ENCODE data around the gene ETFA. TPM values are rescaled to one million over a fixed set of nuclear protein-coding genes. Genes with fewer than 3 reads are reported as not detected.

ETFA gene
- polyA plus RNA-seq, 3 donors, result 62.1 to 178 (median 166) TPM

DNA sequence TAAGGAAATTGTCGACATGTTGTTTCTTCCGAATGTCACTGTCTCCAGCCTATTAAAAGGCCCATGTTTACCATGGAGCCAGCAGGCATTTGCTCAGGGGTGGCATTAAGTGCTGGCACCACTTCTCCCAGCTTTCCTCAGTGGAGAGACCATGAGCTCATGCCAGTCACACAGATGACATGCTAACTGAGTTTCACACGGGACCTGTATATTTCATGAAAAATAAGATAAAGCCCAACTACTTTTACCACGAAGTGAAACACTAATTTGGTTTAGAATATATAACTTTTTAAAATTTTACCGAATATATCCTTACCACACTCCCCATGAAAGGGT is 93.4 kb downstream of the ETFA start:
- Mint-ChIP-seq H3K27ac (no peak overlapping the region), H3K4me1 (no peaks in the 10 kb centered on the region), H3K27me3 (ENCODE audit: low read depth in 3 of 3) (peaks cover 0 to 2% (median 0%) of the 10 kb centered on the region in 3 donors), H3K9me3 (no peaks in the 10 kb centered on the region), H3K36me3 (peaks cover 53 to 78% of the 10 kb centered on the region in 2 donors), H3K4me3 (no peak overlapping the region)
- H3K4me1 ChIP-seq (ENCODE audit: control insufficient read depth in 1 of 2, insufficient read depth in 2 of 2, low read length in 2 of 2), result no peaks in the 10 kb centered on the region
- intact Hi-C loops (cut with micrococcal nuclease), result no loop called here
- H3K36me3 ChIP-seq (replicated peaks in 1 of 2; ENCODE audit: control insufficient read depth in 1 of 2, insufficient read depth in 2 of 2, low read length in 2 of 2), result peaks cover 38 to 82% of the 10 kb centered on the region in 2 donors
- peaks cover 14% of the 10 kb centered on the region for H4K20me1 ChIP-seq (ENCODE audit: insufficient read depth, low read length)
- H3K27ac ChIP-seq (ENCODE audit: low read depth in 1 of 2, low read length in 2 of 2), result no peak overlapping the region
- H2AFZ ChIP-seq (ENCODE audit: insufficient read depth, low read depth, low read length, poor library complexity, severe bottlenecking), result no peak overlapping the region
- H3K27me3 ChIP-seq (ENCODE audit: control insufficient read depth in 2 of 2, insufficient read depth in 2 of 2, low read length in 2 of 2), result no peaks in the 10 kb centered on the region
- H3K79me2 ChIP-seq (ENCODE audit: insufficient read depth, low read length), result no peaks in the 10 kb centered on the region
- TF ChIP-seq, protein P1, sequence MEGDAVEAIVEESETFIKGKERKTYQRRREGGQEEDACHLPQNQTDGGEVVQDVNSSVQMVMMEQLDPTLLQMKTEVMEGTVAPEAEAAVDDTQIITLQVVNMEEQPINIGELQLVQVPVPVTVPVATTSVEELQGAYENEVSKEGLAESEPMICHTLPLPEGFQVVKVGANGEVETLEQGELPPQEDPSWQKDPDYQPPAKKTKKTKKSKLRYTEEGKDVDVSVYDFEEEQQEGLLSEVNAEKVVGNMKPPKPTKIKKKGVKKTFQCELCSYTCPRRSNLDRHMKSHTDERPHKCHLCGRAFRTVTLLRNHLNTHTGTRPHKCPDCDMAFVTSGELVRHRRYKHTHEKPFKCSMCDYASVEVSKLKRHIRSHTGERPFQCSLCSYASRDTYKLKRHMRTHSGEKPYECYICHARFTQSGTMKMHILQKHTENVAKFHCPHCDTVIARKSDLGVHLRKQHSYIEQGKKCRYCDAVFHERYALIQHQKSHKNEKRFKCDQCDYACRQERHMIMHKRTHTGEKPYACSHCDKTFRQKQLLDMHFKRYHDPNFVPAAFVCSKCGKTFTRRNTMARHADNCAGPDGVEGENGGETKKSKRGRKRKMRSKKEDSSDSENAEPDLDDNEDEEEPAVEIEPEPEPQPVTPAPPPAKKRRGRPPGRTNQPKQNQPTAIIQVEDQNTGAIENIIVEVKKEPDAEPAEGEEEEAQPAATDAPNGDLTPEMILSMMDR (IDR thresholded peaks at IDR 0.05), result no peak
- no peaks in the 10 kb centered on the region for H3K9me3 ChIP-seq (replicated peaks in 1 of 2; ENCODE audit: control insufficient read depth in 1 of 2, insufficient read depth in 1 of 2, low read length in 2 of 2)
- WGBS (ENCODE audit: insufficient coverage), result 100% methylated on average over 1 of the region's 5 CpGs
- H3K9ac ChIP-seq (ENCODE audit: insufficient read depth, low read length, poor library complexity, severe bottlenecking), result no peak overlapping the region
- no peak overlapping the region for H3K4me2 ChIP-seq (replicated peaks; ENCODE audit: extremely low read depth, low read length, poor library complexity, severe bottlenecking)
- no peak for DNase-seq
- no peak overlapping the region for H3K4me3 ChIP-seq (replicated peaks in 1 of 3; ENCODE audit: low read depth in 2 of 3, low read length in 3 of 3)

DNA sequence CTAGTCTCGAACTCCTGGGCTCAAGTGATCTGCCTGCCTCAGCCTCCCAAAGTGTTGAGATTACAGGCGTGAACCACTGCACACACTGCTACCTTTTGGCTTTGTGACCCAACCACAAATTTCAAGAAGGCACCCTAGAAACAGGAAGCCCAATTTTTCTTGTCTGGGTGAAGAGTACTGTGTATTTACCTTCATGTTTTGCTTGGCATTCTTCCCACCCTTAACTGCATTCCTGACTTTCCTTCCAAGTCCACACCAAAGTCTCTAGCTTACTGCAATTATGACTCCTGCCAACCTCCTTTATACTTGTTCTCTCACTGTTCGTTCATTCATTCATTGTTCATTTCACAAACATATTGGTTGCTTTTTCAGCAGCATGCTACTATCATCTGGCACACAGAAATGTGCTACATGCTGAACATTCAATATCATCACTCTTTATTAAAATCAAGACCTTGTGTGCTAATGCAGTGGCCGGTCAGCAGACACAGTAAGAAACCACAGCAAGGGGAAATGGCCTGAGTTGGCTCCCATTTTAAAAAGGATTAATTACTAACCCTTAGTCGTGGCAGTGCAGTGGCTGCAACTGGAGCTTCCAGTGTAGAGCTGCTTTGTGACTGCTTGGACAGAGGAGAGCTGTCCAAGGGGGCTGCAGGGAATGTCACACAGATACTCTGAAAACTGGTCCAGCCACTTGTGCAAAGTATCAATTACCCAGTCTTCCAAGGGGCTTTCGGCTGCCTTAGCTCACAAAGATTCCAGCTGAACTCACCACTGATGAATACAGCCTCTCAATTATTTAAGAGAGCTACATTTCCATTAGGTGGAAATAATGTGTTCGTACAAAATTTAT is 94.0 kb downstream of the ETFA start:
- H3K4me3 ChIP-seq (replicated peaks in 1 of 3; ENCODE audit: low read depth in 2 of 3, low read length in 3 of 3), result no peak overlapping the region
- H3K36me3 ChIP-seq (replicated peaks in 1 of 2; ENCODE audit: control insufficient read depth in 1 of 2, insufficient read depth in 2 of 2, low read length in 2 of 2), result peaks cover 41 to 82% of the 10 kb centered on the region in 2 donors
- H4K20me1 ChIP-seq (ENCODE audit: insufficient read depth, low read length), result peaks cover 14% of the 10 kb centered on the region
- H3K9ac ChIP-seq (ENCODE audit: insufficient read depth, low read length, poor library complexity, severe bottlenecking), result no peak overlapping the region
- Mint-ChIP-seq H3K36me3 (peaks cover 54 to 78% of the 10 kb centered on the region in 2 donors), H3K4me1 (no peaks in the 10 kb centered on the region), H3K27ac (no peak overlapping the region), H3K27me3 (ENCODE audit: low read depth in 3 of 3) (peaks cover 0 to 2% (median 0%) of the 10 kb centered on the region in 3 donors), H3K4me3 (no peak overlapping the region), H3K9me3 (no peaks in the 10 kb centered on the region)
- no peak overlapping the region for H3K4me2 ChIP-seq (replicated peaks; ENCODE audit: extremely low read depth, low read length, poor library complexity, severe bottlenecking)
- no peak for DNase-seq
- intact Hi-C loops (cut with micrococcal nuclease), result no loop called here
- TF ChIP-seq, protein P1 (IDR thresholded peaks at IDR 0.05), result no peak
- H3K79me2 ChIP-seq (ENCODE audit: insufficient read depth, low read length), result no peaks in the 10 kb centered on the region
- no peak overlapping the region for H2AFZ ChIP-seq (ENCODE audit: insufficient read depth, low read depth, low read length, poor library complexity, severe bottlenecking)
- H3K9me3 ChIP-seq (replicated peaks in 1 of 2; ENCODE audit: control insufficient read depth in 1 of 2, insufficient read depth in 1 of 2, low read length in 2 of 2), result no peaks in the 10 kb centered on the region
- no peaks in the 10 kb centered on the region for H3K4me1 ChIP-seq (ENCODE audit: control insufficient read depth in 1 of 2, insufficient read depth in 2 of 2, low read length in 2 of 2)
- 86% methylated on average over 2 of the region's 7 CpGs for WGBS (ENCODE audit: insufficient coverage)
- H3K27me3 ChIP-seq (ENCODE audit: control insufficient read depth in 2 of 2, insufficient read depth in 2 of 2, low read length in 2 of 2), result no peaks in the 10 kb centered on the region
- H3K27ac ChIP-seq (ENCODE audit: low read depth in 1 of 2, low read length in 2 of 2), result no peak overlapping the region
